ENCODE measurements around the gene CD3E.

Gene CD3E

DNA sequence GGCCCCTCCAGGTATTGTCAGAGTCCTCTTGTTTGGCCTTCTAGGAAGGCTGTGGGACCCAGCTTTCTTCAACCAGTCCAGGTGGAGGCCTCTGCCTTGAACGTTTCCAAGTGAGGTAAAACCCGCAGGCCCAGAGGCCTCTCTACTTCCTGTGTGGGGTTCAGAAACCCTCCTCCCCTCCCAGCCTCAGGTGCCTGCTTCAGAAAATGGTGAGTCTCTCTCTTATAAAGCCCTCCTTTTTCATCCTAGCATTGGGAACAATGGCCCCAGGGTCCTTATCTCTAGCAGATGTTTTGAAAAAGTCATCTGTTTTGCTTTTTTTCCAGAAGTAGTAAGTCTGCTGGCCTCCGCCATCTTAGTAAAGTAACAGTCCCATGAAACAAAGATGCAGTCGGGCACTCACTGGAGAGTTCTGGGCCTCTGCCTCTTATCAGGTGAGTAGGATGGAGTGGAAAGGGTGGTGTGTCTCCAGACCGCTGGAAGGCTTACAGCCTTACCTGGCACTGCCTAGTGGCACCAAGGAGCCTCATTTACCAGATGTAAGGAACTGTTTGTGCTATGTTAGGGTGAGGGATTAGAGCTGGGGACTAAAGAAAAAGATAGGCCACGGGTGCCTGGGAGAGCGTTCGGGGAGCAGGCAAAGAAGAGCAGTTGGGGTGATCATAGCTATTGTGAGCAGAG, at the start of gene CD3E:
CD3E (plus strand) TSS at position 163 of the 681 bp plus-strand sequence; CDS start at position 386, 223 bp downstream.
- no peak within 1 kb of the TSS for H3K4me3 ChIP-seq (ENCODE audit: low read depth, low read length)
- no peaks in the 10 kb centered on the region for H3K9me3 ChIP-seq (ENCODE audit: control insufficient read depth, insufficient read depth, low read depth, low read length)
- no peak within 1 kb of the TSS for H3K9ac ChIP-seq (ENCODE audit: low read length)
- H3K27ac ChIP-seq (ENCODE audit: low read depth, low read length), result no peak within 1 kb of the TSS
- peaks cover 5% of the 10 kb centered on the region; the same call in 1 of the 2 replicates for H3K27me3 ChIP-seq (ENCODE audit: control insufficient read depth, insufficient read depth, low read length)
- no peaks in the 10 kb centered on the region for H3K4me1 ChIP-seq (ENCODE audit: control insufficient read depth, insufficient read depth, low read length)
- H3K36me3 ChIP-seq (ENCODE audit: control insufficient read depth, insufficient read depth, low read length), result no peaks in the 10 kb centered on the region

DNA sequence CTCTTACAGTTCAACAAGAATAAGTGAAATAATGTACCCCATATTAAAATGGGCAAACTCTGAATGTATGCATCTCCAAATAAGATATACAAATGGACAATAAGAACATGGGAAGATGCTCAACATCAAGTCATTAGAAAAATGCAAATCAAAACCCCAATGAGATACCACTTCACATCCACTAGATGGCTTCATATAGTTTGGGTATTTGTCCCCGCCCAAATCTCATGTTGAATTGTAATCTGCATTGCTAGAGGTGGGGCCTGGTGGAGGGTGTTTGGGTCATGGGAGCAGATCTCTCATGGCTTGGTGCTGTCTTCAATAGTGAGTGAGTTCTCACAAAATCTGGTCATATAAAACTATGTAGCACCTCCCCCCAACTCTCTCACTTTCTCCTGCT, 46.1 kb upstream of the CD3E start:
- Histone ChIP-seq H3K9ac (ENCODE audit: low read length) (no peak overlapping the region), H3K27me3 (ENCODE audit: control insufficient read depth, insufficient read depth, low read length) (peaks cover 33% of the 10 kb centered on the region), H3K9me3 (ENCODE audit: control insufficient read depth, insufficient read depth, low read depth, low read length) (no peaks in the 10 kb centered on the region), H3K27ac (ENCODE audit: low read depth, low read length) (no peak overlapping the region), H3K4me3 (ENCODE audit: low read depth, low read length) (no peak overlapping the region), H3K36me3 (ENCODE audit: control insufficient read depth, insufficient read depth, low read length) (no peaks in the 10 kb centered on the region), H3K4me1 (ENCODE audit: control insufficient read depth, insufficient read depth, low read length) (peaks cover 5% of the 10 kb centered on the region; the same call in 1 of the 2 replicates)

DNA sequence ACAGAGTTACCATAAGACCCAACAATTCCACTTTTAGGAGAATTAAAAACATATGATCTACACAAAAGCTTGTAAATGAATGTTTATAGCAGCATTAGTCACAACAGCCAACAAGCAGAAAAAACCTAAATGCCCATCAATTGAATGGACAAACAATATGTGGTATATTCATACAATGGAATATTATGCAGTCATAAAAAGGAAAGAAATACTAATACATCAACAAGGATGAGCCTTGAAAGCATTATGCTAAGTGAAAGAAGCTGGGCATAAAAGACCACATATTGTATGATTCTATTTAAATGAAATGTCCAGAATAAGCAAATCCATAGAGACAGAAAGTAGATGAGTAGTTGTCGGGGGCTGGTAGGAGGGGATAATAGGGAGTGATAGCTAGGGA, 45.4 kb upstream of the CD3E start:
- no peaks in the 10 kb centered on the region for H3K36me3 ChIP-seq (ENCODE audit: control insufficient read depth, insufficient read depth, low read length)
- peaks cover 13% of the 10 kb centered on the region for H3K4me1 ChIP-seq (ENCODE audit: control insufficient read depth, insufficient read depth, low read length)
- H3K27ac ChIP-seq (ENCODE audit: low read depth, low read length), result no peak overlapping the region
- no peak overlapping the region for H3K4me3 ChIP-seq (ENCODE audit: low read depth, low read length)
- no peak overlapping the region for H3K9ac ChIP-seq (ENCODE audit: low read length)
- H3K27me3 ChIP-seq (ENCODE audit: control insufficient read depth, insufficient read depth, low read length), result peaks cover 41% of the 10 kb centered on the region
- no peaks in the 10 kb centered on the region for H3K9me3 ChIP-seq (ENCODE audit: control insufficient read depth, insufficient read depth, low read depth, low read length)

DNA sequence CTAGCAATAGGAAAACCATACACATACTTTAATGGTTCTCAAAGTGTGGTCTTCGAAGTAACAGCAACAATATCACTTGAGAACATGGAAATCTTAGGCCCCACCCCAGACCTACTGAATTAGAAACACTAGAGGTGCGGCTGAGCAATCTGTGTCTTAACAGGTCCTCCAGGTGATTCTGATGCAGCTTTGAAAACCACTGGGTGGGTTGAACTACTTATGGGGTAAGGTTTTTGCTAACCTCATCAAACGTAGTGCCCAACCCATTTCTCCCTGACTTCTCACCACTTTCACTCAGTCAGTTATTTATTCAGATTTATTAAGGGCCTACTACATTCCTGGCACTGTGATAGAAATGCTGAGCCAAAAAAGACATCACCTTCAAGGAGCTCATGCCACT, 44.2 kb upstream of the CD3E start:
- H3K4me1 ChIP-seq (ENCODE audit: control insufficient read depth, insufficient read depth, low read length), result peaks cover 25% of the 10 kb centered on the region
- H3K36me3 ChIP-seq (ENCODE audit: control insufficient read depth, insufficient read depth, low read length), result no peaks in the 10 kb centered on the region
- no peak overlapping the region for H3K4me3 ChIP-seq (ENCODE audit: low read depth, low read length)
- no peak overlapping the region for H3K9ac ChIP-seq (ENCODE audit: low read length)
- H3K9me3 ChIP-seq (ENCODE audit: control insufficient read depth, insufficient read depth, low read depth, low read length), result no peaks in the 10 kb centered on the region
- peaks cover 44% of the 10 kb centered on the region for H3K27me3 ChIP-seq (ENCODE audit: control insufficient read depth, insufficient read depth, low read length)
- H3K27ac ChIP-seq (ENCODE audit: low read depth, low read length), result no peak overlapping the region

DNA sequence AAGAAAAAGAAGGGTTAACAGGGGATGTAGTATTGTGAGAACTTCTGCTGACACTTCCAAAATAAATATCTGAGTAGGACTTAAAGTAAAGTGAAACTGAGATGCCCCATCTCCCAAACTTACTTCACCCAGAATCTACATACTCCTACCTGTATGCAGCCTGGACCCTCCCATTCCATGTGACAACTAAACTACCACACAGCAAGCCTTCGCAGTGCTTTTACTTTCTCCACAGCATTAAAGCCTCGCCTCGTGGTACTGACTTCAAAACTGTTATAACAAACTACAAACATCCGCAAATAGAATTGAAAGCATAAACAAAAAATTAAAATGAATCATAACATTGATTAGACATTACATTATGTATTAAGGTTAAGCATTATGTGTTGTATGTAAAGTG, 41.4 kb upstream of the CD3E start:
- H3K4me1 ChIP-seq (ENCODE audit: control insufficient read depth, insufficient read depth, low read length), result peaks cover 33% of the 10 kb centered on the region
- peaks cover 63% of the 10 kb centered on the region for H3K27me3 ChIP-seq (ENCODE audit: control insufficient read depth, insufficient read depth, low read length)
- H3K9ac ChIP-seq (ENCODE audit: low read length), result peak overlapping the region; percentile 10
- H3K27ac ChIP-seq (ENCODE audit: low read depth, low read length), result no peak overlapping the region
- H3K9me3 ChIP-seq (ENCODE audit: control insufficient read depth, insufficient read depth, low read depth, low read length), result no peaks in the 10 kb centered on the region
- no peak overlapping the region for H3K4me3 ChIP-seq (ENCODE audit: low read depth, low read length)
- no peaks in the 10 kb centered on the region for H3K36me3 ChIP-seq (ENCODE audit: control insufficient read depth, insufficient read depth, low read length)

DNA sequence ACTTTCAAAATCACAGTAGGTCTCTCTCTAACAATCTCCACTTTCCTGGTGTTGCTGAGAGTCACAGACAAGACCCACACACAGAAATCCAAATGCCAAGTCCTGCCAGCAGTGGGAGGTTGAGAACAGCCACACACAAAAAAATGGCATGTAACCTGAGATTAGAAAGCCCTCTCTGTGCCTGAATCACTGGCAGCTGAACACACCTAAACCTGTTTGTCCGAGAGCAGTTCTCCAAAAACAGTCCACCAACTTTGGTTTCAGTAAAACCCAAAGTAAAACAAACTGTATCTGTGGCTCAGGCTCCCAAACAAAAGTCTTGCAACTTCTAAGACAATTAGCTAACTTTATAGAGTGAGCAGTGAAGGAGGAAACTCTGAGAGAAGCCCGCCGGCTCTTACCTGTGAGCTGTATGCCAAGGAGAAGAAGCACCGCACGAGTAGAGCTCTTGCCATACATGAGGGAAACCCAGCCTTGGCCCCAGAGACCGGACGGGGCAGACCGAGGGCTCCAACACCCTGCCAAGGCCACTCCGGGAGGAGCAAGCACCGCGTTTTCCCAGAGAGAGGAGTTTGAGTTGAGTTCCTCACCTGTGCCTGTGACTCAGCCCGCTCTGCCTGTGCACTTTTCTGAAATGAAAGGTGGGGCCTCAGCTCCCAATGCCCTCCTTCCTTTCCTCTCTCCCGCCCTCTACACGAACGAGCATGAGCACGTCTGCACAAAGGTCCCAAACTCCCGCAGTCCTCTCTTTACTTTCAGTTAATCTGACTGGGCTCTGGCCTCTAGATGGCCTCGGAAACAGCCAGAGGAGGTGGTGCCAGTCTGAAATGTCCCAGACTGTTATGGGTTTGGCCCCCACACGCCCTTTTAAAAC, 40.6 kb upstream of the CD3E start, which contains the start of gene MPZL2:
MPZL2 (minus strand) TSS at position 603 of the 874 bp plus-strand sequence; CDS start at position 459, 144 bp downstream.
- peaks cover 33% of the 10 kb centered on the region for H3K4me1 ChIP-seq (ENCODE audit: control insufficient read depth, insufficient read depth, low read length)
- no peaks in the 10 kb centered on the region for H3K9me3 ChIP-seq (ENCODE audit: control insufficient read depth, insufficient read depth, low read depth, low read length)
- H3K27me3 ChIP-seq (ENCODE audit: control insufficient read depth, insufficient read depth, low read length), result peaks cover 63% of the 10 kb centered on the region
- H3K9ac ChIP-seq (ENCODE audit: low read length), result peak within 1 kb of the TSS; percentile 10
- H3K36me3 ChIP-seq (ENCODE audit: control insufficient read depth, insufficient read depth, low read length), result no peaks in the 10 kb centered on the region
- peak within 1 kb of the TSS; percentile 49 for H3K4me3 ChIP-seq (ENCODE audit: low read depth, low read length)
- H3K27ac ChIP-seq (ENCODE audit: low read depth, low read length), result no peak within 1 kb of the TSS

DNA sequence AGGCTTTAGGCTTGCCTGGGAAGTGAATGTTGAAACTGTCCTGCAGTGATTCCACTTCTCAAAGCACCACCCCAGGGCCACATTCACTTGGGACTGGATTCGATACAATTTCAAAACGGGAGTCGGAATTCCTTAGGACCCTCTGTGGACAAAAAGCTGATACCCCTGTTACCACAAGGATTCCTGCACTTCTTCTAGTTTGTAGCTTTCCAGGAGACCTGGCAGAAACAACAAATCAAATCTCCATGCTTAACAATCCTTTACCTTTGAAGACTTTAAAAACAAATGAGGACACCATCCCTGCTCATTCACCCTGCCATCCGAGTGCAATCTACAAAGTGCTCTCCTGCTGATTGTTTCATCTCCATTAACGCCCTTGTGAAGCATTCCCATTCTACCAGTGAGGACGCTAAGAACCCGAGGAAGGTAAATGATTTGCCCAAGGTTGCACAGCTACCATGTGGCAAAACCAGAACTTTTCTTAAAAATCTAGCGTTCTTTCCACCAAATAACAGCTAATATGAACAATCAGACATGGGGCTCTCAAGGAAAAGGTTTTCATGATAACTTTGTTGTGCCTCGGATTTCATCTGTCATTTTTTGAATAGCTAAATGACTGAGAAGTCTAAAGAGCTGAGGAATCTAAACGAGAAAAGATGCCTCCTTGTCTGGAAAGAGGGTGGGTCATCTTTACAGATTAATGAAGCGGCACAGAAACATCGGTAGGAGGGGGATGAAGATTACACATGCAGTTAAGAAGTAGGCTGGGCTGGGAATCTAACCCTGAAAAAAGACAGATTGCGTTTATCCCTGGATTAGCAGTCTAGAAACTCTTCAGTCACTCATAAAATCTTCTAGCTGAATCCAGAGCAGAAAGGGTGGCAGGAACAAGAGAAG, 39.7 kb upstream of the CD3E start:
- Histone ChIP-seq H3K27me3 (ENCODE audit: control insufficient read depth, insufficient read depth, low read length) (peaks cover 68% of the 10 kb centered on the region), H3K36me3 (ENCODE audit: control insufficient read depth, insufficient read depth, low read length) (no peaks in the 10 kb centered on the region), H3K4me1 (ENCODE audit: control insufficient read depth, insufficient read depth, low read length) (peaks cover 33% of the 10 kb centered on the region)

DNA sequence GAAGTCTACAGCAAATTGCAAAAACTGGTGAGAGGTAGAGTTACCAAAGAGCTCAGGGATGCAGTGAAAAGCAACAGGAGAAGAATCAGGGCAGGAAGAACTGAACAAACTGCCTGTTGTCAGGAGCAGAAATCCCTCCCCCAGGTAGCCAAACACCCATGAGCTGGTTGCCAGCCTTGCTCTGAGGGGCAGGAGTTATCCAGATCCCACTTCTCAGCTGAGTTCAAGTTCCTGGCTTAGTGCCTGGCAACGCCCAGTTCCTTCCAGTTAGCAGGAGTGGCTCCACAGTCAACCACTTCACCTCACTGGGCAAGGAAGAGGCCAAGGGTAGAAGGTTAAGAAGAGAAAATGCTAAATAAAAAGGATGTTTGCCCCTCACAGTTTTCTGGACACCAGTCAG, 38.6 kb upstream of the CD3E start:
- Histone ChIP-seq H3K27me3 (ENCODE audit: control insufficient read depth, insufficient read depth, low read length) (peaks cover 69% of the 10 kb centered on the region), H3K4me3 (ENCODE audit: low read depth, low read length) (no peak overlapping the region), H3K4me1 (ENCODE audit: control insufficient read depth, insufficient read depth, low read length) (peaks cover 33% of the 10 kb centered on the region), H3K36me3 (ENCODE audit: control insufficient read depth, insufficient read depth, low read length) (no peaks in the 10 kb centered on the region), H3K27ac (ENCODE audit: low read depth, low read length) (no peak overlapping the region), H3K9me3 (ENCODE audit: control insufficient read depth, insufficient read depth, low read depth, low read length) (no peaks in the 10 kb centered on the region), H3K9ac (ENCODE audit: low read length) (no peak overlapping the region)

More for the DNA sequence above, 39.7 kb upstream of the CD3E start:
- no peak overlapping the region for H3K27ac ChIP-seq (ENCODE audit: low read depth, low read length)
- peak overlapping the region; percentile 10 for H3K9ac ChIP-seq (ENCODE audit: low read length)
- peak overlapping the region; percentile 49 for H3K4me3 ChIP-seq (ENCODE audit: low read depth, low read length)
- no peaks in the 10 kb centered on the region for H3K9me3 ChIP-seq (ENCODE audit: control insufficient read depth, insufficient read depth, low read depth, low read length)

DNA sequence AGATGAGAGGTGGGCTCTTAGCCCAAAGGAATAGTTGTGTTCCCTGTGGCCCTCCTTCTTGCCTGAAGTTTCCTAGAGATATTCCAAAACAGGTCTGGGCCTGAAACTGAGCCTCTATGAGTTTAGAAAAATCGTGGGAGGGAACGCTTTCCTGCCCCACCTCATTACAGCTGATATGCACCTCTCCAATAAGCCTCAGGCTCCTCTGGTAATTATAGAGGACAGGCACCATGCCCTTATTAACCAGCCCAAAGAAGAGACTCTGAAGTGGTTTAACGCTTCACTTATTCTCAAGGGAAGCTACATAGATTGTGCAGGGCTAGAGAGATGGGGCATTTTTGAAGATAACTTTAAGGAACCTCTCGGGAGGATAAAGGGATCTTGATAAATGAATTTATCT, 37.0 kb upstream of the CD3E start:
- Histone ChIP-seq H3K4me3 (ENCODE audit: low read depth, low read length) (no peak overlapping the region), H3K36me3 (ENCODE audit: control insufficient read depth, insufficient read depth, low read length) (no peaks in the 10 kb centered on the region), H3K9me3 (ENCODE audit: control insufficient read depth, insufficient read depth, low read depth, low read length) (no peaks in the 10 kb centered on the region), H3K4me1 (ENCODE audit: control insufficient read depth, insufficient read depth, low read length) (peaks cover 33% of the 10 kb centered on the region), H3K27me3 (ENCODE audit: control insufficient read depth, insufficient read depth, low read length) (peaks cover 58% of the 10 kb centered on the region), H3K27ac (ENCODE audit: low read depth, low read length) (no peak overlapping the region), H3K9ac (ENCODE audit: low read length) (no peak overlapping the region)

DNA sequence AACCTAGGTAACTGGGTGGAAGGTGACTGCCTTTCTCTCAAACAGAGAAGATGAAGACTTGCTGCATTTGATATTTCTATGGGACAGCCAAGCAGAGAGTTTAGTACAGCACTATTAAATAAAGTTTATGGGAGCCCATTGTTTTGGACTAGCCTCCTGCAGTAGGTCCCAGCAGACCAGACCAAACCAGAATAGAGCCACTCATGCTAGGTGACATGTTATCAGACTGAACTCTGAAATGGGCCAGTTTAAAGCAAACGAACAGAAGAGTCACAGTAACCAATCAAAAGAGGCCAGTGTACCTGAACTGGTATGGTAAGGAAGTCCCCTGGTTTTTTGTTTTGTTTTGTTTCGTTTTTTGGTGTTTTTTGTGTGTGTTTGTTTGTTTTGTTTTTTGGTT, 32.5 kb upstream of the CD3E start:
- peaks cover 14% of the 10 kb centered on the region for H3K27me3 ChIP-seq (ENCODE audit: control insufficient read depth, insufficient read depth, low read length)

More for the DNA sequence above, 32.5 kb upstream of the CD3E start:
- Histone ChIP-seq H3K9me3 (ENCODE audit: control insufficient read depth, insufficient read depth, low read depth, low read length) (no peaks in the 10 kb centered on the region), H3K36me3 (ENCODE audit: control insufficient read depth, insufficient read depth, low read length) (no peaks in the 10 kb centered on the region), H3K4me1 (ENCODE audit: control insufficient read depth, insufficient read depth, low read length) (0 out of 2 replicates have a peak, but pooled peaks cover under 1% of the 10 kb centered on the region), H3K9ac (ENCODE audit: low read length) (no peak overlapping the region), H3K4me3 (ENCODE audit: low read depth, low read length) (no peak overlapping the region), H3K27ac (ENCODE audit: low read depth, low read length) (no peak overlapping the region)

Measured in HUES6 (cell line).